ENCODE data around the gene KATNAL2. TPM values are rescaled to one million over a fixed set of nuclear protein-coding genes. Genes with fewer than 3 reads are reported as not detected.
A peak's percentile ranks its signal among the peaks of the same experiment; 100 is the strongest.
"Not testable (repeated sequence)": the region's sequence is repeated elsewhere in the genome, so short reads cannot be mapped to it uniquely, and the experiment has no call there.

Gene KATNAL2
- total RNA-seq, 1 experiment from 2014 or later: 2.0 TPM

DNA sequence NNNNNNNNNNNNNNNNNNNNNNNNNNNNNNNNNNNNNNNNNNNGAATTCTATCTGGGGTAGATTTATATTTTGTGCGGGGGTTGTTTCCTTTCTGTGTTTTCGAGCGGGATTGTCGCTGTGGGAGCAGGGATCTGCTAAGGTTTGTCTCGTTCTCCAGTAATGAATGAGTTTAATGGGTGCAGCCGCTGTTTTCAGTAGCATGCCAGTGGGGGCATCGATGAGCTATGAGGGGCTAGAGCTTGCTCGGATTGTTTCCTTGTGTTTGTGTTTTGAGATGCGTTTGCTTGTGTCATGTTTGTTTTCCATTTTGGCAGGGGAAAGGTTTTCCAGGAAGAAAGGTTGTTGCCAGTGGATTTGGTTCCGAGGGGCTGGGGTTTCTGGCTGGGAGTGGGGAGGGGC lies 102.5 kb downstream of the KATNAL2 start:
- ATAC-seq; H3K4me3 ChIP-seq (ENCODE audit: low read length); H3K9me3 ChIP-seq (ENCODE audit: low read length); H3K4me1 ChIP-seq (ENCODE audit: insufficient read depth, low read length); H3F3A ChIP-seq (ENCODE audit: low read length, unreplicated experiment); H3K79me2 ChIP-seq (ENCODE audit: low read length); POLR2A ChIA-PET (ENCODE audit: unreplicated experiment); H3K4me2 ChIP-seq (ENCODE audit: low read length); H3K9me2 ChIP-seq (replicated peaks; ENCODE audit: low read length); H3K27me3 ChIP-seq (ENCODE audit: low read length); H3K9ac ChIP-seq (ENCODE audit: low read length); DNase-seq; H4K20me1 ChIP-seq (ENCODE audit: low read length); BruUV-seq (replicated peaks); H3K36me3 ChIP-seq (ENCODE audit: low read depth, low read length); H2AFZ ChIP-seq (ENCODE audit: low read length); H3K27ac ChIP-seq (ENCODE audit: low read length); intact Hi-C loops (cut with micrococcal nuclease); CTCF ChIA-PET: not testable (repeated sequence)

DNA sequence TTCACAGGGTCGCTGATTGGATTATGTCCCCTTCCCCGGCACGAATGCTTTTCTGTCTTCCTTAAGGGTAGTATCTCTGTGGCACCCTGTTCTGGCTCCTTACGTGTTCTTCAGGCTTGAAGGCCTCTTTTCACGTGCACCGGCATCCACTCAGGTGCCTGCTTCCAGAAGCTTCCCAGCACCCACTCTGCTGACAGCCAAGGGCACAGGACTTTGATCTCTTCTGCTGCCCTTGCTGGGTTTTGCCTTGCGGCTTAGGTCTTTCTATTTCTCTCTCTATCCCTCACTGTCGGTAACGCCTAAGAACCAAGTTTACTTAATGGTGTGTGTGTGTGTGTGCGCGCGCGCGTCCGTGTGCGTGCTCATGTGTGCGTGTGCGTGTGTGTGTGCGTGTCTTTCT lies 103.4 kb downstream of the KATNAL2 start:
- H3K9me3 ChIP-seq (ENCODE audit: low read length); H3K4me3 ChIP-seq (ENCODE audit: low read length); H3K36me3 ChIP-seq (ENCODE audit: low read depth, low read length); H3K4me2 ChIP-seq (ENCODE audit: low read length); intact Hi-C loops (cut with micrococcal nuclease); H3K79me2 ChIP-seq (ENCODE audit: low read length); H3K4me1 ChIP-seq (ENCODE audit: insufficient read depth, low read length); POLR2A ChIA-PET (ENCODE audit: unreplicated experiment); H4K20me1 ChIP-seq (ENCODE audit: low read length); DNase-seq; H3K9me2 ChIP-seq (replicated peaks; ENCODE audit: low read length); BruUV-seq (replicated peaks); H3K9ac ChIP-seq (ENCODE audit: low read length); H3K27ac ChIP-seq (ENCODE audit: low read length); CTCF ChIA-PET; ATAC-seq; H3F3A ChIP-seq (ENCODE audit: low read length, unreplicated experiment); H3K27me3 ChIP-seq (ENCODE audit: low read length); H2AFZ ChIP-seq (ENCODE audit: low read length): not testable (repeated sequence)

DNA sequence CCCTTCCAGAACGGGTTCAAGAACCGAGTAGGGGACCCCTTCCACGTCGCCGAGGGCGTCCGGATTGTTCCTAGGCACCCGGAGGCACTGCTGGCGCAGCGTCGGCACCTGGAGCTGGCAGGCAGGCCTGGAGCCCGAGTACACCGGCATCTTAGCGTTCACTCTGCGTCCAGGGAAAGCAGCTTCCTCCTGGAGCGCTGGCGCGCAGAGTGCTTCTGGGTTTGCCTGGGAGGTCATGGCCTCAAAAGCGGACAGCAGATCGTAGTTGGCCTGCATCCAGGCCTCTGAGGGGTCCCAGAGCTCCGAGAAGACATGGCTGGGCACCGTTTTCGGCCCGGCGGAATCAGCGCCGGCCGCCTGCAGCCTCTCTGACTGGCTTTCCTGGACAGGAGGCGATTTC lies 105.4 kb downstream of the KATNAL2 start:
- H3K4me2 ChIP-seq (ENCODE audit: low read length); H3K4me3 ChIP-seq (ENCODE audit: low read length); H3K27me3 ChIP-seq (ENCODE audit: low read length); intact Hi-C loops (cut with micrococcal nuclease); H3K27ac ChIP-seq (ENCODE audit: low read length); H3K9me3 ChIP-seq (ENCODE audit: low read length); BruUV-seq (replicated peaks); H3K9ac ChIP-seq (ENCODE audit: low read length); CTCF ChIA-PET; H2AFZ ChIP-seq (ENCODE audit: low read length); H3K36me3 ChIP-seq (ENCODE audit: low read depth, low read length); H3K79me2 ChIP-seq (ENCODE audit: low read length); DNase-seq; H3K4me1 ChIP-seq (ENCODE audit: insufficient read depth, low read length); ATAC-seq; H3F3A ChIP-seq (ENCODE audit: low read length, unreplicated experiment); POLR2A ChIA-PET (ENCODE audit: unreplicated experiment); H3K9me2 ChIP-seq (replicated peaks; ENCODE audit: low read length); H4K20me1 ChIP-seq (ENCODE audit: low read length): not testable (repeated sequence)

DNA sequence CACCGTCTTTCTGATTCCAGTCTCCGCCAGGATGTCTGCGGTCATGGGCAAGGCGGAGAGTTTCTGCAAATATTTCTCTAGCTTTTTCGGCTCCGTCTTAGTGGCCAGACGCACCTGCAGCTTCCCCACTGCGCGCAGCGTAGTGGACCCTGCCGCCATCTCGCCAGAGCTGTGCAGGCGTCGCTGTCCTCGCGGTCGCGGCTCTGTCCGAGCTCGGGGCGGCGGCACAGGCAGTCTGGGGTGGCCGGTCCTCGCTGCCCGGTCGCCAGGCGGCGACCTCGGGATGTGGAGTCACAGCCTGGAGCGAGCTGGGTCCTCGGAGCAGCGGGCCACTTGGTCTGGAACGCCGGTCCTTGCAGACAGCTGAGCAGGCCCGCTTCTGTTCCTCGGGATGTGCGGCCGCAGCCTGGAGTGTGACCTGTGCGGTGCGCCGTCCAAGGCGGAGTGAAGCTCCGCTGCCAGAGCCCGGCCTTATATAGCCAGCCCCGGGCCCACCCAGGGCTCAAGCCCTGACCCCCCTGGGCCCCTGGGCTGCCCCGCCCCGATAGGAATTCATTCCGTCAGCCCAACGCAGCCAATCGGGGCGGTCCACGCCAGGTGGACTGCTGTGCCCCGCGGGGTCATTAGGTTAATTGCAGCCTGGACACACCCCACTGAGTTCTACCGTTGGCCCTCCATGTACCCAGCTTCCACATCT lies 106.5 kb downstream of the KATNAL2 start:
- H3K9ac ChIP-seq (ENCODE audit: low read length); H4K20me1 ChIP-seq (ENCODE audit: low read length); H3K79me2 ChIP-seq (ENCODE audit: low read length); POLR2A ChIA-PET (ENCODE audit: unreplicated experiment); H3K4me1 ChIP-seq (ENCODE audit: insufficient read depth, low read length); ATAC-seq; H3K9me3 ChIP-seq (ENCODE audit: low read length); H3K4me2 ChIP-seq (ENCODE audit: low read length); H3F3A ChIP-seq (ENCODE audit: low read length, unreplicated experiment); H2AFZ ChIP-seq (ENCODE audit: low read length); BruUV-seq (replicated peaks); DNase-seq; CTCF ChIA-PET; H3K27me3 ChIP-seq (ENCODE audit: low read length); intact Hi-C loops (cut with micrococcal nuclease); H3K4me3 ChIP-seq (ENCODE audit: low read length); H3K36me3 ChIP-seq (ENCODE audit: low read depth, low read length); H3K27ac ChIP-seq (ENCODE audit: low read length); H3K9me2 ChIP-seq (replicated peaks; ENCODE audit: low read length): not testable (repeated sequence)

DNA sequence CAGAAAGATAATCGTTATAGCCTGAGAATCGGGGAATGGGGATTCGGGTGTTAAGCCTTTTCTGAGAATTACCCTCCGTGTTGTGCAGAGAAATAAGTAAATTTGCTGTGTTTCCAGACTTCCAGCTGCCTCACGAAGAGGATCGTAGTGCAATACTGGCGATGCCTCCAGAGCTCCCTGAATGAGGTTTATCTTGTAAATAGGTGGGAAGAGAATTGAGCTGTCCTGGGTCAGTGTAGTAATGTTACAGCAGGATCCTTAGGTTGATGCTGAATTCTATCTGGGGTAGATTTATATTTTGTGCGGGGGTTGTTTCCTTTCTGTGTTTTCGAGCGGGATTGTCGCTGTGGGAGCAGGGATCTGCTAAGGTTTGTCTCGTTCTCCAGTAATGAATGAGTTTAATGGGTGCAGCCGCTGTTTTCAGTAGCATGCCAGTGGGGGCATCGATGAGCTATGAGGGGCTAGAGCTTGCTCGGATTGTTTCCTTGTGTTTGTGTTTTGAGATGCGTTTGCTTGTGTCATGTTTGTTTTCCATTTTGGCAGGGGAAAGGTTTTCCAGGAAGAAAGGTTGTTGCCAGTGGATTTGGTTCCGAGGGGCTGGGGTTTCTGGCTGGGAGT lies 108.3 kb downstream of the KATNAL2 start:
- H3K9me3 ChIP-seq (ENCODE audit: low read length); intact Hi-C loops (cut with micrococcal nuclease); H3K4me3 ChIP-seq (ENCODE audit: low read length); CTCF ChIA-PET; POLR2A ChIA-PET (ENCODE audit: unreplicated experiment); H3K4me2 ChIP-seq (ENCODE audit: low read length); BruUV-seq (replicated peaks); H3F3A ChIP-seq (ENCODE audit: low read length, unreplicated experiment); H3K4me1 ChIP-seq (ENCODE audit: insufficient read depth, low read length); DNase-seq; H3K79me2 ChIP-seq (ENCODE audit: low read length); H3K27ac ChIP-seq (ENCODE audit: low read length); H4K20me1 ChIP-seq (ENCODE audit: low read length); H3K9ac ChIP-seq (ENCODE audit: low read length); H2AFZ ChIP-seq (ENCODE audit: low read length); H3K36me3 ChIP-seq (ENCODE audit: low read depth, low read length); H3K9me2 ChIP-seq (replicated peaks; ENCODE audit: low read length); H3K27me3 ChIP-seq (ENCODE audit: low read length): not testable (repeated sequence)
- peak; percentile 23; the same call in 1 of the 2 replicates for ATAC-seq

DNA sequence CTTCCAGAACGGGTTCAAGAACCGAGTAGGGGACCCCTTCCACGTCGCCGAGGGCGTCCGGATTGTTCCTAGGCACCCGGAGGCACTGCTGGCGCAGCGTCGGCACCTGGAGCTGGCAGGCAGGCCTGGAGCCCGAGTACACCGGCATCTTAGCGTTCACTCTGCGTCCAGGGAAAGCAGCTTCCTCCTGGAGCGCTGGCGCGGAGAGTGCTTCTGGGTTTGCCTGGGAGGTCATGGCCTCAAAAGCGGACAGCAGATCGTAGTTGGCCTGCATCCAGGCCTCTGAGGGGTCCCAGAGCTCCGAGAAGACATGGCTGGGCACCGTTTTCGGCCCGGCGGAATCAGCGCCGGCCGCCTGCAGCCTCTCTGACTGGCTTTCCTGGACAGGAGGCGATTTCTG lies 111.3 kb downstream of the KATNAL2 start:
- POLR2A ChIA-PET (ENCODE audit: unreplicated experiment); ATAC-seq; DNase-seq; H3K4me2 ChIP-seq (ENCODE audit: low read length); H3K4me1 ChIP-seq (ENCODE audit: insufficient read depth, low read length); H3F3A ChIP-seq (ENCODE audit: low read length, unreplicated experiment); intact Hi-C loops (cut with micrococcal nuclease); H4K20me1 ChIP-seq (ENCODE audit: low read length); H3K9me2 ChIP-seq (replicated peaks; ENCODE audit: low read length); BruUV-seq (replicated peaks); H3K79me2 ChIP-seq (ENCODE audit: low read length); H3K36me3 ChIP-seq (ENCODE audit: low read depth, low read length); H3K4me3 ChIP-seq (ENCODE audit: low read length); CTCF ChIA-PET; H3K9ac ChIP-seq (ENCODE audit: low read length); H3K9me3 ChIP-seq (ENCODE audit: low read length); H3K27me3 ChIP-seq (ENCODE audit: low read length); H2AFZ ChIP-seq (ENCODE audit: low read length); H3K27ac ChIP-seq (ENCODE audit: low read length): not testable (repeated sequence)

Data from PC-3 (cell line).